Cardiac muscle cell (in vitro differentiated cells and primary cell): Measurements from ENCODE around the gene MAD1L1. TPM values are rescaled to one million over a fixed set of nuclear protein-coding genes. Genes with fewer than 3 reads are reported as not detected.

Experiments
- DNase-seq, 2 donors: peaks; one replicate each; pipeline versions ENCODE4 v3.0.0 to v3.0.0-alpha.2; 2010 to 2017; ENCODE audit warnings: low read depth in 1 of 2, low spot score in 1 of 2
- H3K27ac ChIP-seq: fragments of 200-600 bp; sonication (generic); 2 replicates; pipeline ENCODE4 v1.5.1; 2016
- H3K27me3 ChIP-seq: fragments of 200-600 bp; sonication (generic); 2 replicates; pipeline ENCODE4 v1.6.0; 2016; ENCODE audit warnings: control low read depth
- H3K36me3 ChIP-seq: fragments of 200-600 bp; sonication (generic); 2 replicates; pipeline ENCODE4 v1.5.1; 2016; ENCODE audit warnings: control low read depth
- H3K4me1 ChIP-seq: fragments of 200-600 bp; sonication (generic); 2 replicates; pipeline ENCODE4 v1.8.1; 2017; ENCODE audit warnings: low read depth, mild to moderate bottlenecking, mixed run types
- H3K4me3 ChIP-seq: fragments of 200-600 bp; sonication (generic); 2 replicates; pipeline ENCODE4 v1.5.1; 2016; ENCODE audit warnings: mild to moderate bottlenecking
- H3K9me3 ChIP-seq: fragments of 200-600 bp; sonication (generic); 2 replicates; pipeline ENCODE4 v1.5.1; 2017; ENCODE audit warnings: low read depth, mild to moderate bottlenecking, control low read depth
- polyA plus RNA-seq: library from polyadenylated mRNA; unstranded; fragments of >200 nt; fragmentation: Nextera tagmentation; extraction: Ambion mirVana; gene quantifications from 2 replicates; pipeline ENCODE4 v1.2.1, GENCODE V29; 2016
- total RNA-seq: library from RNA; depleted of rRNA; stranded (reverse); fragments of >200 nt; gene quantifications from 2 replicates; pipeline ENCODE4 v1.2.3, GENCODE V29; 2016
- TF ChIP-seq, protein P1 (sequence below): IDR thresholded peaks from 2 replicates; pipeline ENCODE4 v1.5.1; 2012; ENCODE audit warnings: low read depth, mild to moderate bottlenecking, low read length

Gene MAD1L1
- total and polyA plus RNA-seq, 2 experiments from 2014 or later, result 38.3 to 56.2 TPM

DNA sequence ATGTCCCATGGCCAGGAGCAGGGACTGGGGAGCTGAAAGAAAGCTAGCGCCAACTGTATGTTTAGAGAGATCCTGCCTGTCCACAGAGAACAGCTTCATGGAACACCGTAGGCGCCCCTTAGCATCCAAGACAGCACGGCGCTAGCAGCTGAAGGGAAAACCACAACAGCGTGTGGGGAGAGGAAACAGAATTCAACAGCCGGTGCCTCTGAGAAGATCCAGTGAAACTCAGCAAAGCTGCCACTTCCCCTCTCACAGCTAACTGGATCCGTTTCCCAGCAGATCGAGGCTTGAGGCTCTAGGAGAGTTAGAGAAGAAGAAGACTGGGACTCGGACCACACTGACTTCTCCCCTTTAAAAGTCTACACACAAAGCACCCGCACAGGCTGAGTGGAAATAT, 145.0 kb downstream of the MAD1L1 start:
- Histone ChIP-seq H3K27ac (no peak overlapping the region), H3K4me1 (peaks cover 10% of the 10 kb centered on the region), H3K27me3 (no peaks in the 10 kb centered on the region), H3K4me3 (no peak overlapping the region), H3K9me3 (no peaks in the 10 kb centered on the region), H3K36me3 (no peaks in the 10 kb centered on the region)
- TF ChIP-seq, protein P1, sequence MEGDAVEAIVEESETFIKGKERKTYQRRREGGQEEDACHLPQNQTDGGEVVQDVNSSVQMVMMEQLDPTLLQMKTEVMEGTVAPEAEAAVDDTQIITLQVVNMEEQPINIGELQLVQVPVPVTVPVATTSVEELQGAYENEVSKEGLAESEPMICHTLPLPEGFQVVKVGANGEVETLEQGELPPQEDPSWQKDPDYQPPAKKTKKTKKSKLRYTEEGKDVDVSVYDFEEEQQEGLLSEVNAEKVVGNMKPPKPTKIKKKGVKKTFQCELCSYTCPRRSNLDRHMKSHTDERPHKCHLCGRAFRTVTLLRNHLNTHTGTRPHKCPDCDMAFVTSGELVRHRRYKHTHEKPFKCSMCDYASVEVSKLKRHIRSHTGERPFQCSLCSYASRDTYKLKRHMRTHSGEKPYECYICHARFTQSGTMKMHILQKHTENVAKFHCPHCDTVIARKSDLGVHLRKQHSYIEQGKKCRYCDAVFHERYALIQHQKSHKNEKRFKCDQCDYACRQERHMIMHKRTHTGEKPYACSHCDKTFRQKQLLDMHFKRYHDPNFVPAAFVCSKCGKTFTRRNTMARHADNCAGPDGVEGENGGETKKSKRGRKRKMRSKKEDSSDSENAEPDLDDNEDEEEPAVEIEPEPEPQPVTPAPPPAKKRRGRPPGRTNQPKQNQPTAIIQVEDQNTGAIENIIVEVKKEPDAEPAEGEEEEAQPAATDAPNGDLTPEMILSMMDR, result no peak
- DNase-seq, result no peak

DNA sequence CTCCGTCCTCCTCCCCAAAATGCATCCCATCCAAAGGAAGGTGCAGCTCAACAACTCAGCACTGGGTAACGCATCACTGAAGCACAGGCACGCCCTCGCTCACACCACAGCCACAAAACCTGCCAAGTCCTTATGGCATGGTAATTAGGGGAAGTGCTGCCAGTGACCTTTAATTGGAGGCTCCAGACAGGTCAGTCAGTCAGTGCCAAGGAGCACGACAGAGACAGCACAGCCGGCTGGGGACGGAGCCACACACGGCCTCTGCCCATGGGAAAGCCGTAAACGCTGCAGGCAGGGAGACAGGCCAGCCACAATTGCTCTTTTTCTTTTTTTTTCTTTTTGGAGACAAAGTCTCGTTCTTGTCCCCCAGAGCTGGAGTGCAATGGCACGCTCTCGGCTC, 146.5 kb downstream of the MAD1L1 start:
- no peaks in the 10 kb centered on the region for H3K9me3 ChIP-seq
- H3K27me3 ChIP-seq, result no peaks in the 10 kb centered on the region
- no peak overlapping the region for H3K27ac ChIP-seq
- TF ChIP-seq, protein P1, result no peak
- no peaks in the 10 kb centered on the region for H3K36me3 ChIP-seq
- no peak overlapping the region for H3K4me3 ChIP-seq
- peaks cover 24% of the 10 kb centered on the region for H3K4me1 ChIP-seq
- no peak for DNase-seq

DNA sequence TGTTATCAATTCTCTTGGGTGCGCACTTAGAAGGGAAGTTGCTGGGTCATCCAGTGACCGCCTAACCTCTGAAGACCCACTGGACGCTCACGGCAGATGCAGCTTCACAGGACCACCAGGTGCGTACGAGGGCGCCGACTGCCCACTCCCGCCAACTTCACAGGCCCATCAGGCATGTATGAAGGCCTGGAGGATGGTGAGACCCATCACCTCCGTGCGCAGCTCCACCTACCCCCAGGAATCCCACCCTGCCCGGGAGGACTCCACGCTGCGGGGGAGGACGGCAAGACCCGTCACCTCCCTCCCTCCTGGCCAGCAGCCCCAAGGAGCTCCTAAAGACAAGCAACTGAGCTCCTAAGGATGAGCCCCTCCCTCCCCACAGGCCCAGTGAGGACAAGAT, 146.9 kb downstream of the MAD1L1 start:
- H3K4me1 ChIP-seq, result peaks cover 24% of the 10 kb centered on the region
- no peaks in the 10 kb centered on the region for H3K9me3 ChIP-seq
- H3K27me3 ChIP-seq, result no peaks in the 10 kb centered on the region
- TF ChIP-seq, protein P1, result no peak
- no peaks in the 10 kb centered on the region for H3K36me3 ChIP-seq
- H3K27ac ChIP-seq, result no peak overlapping the region
- DNase-seq, result no peak
- H3K4me3 ChIP-seq, result no peak overlapping the region

DNA sequence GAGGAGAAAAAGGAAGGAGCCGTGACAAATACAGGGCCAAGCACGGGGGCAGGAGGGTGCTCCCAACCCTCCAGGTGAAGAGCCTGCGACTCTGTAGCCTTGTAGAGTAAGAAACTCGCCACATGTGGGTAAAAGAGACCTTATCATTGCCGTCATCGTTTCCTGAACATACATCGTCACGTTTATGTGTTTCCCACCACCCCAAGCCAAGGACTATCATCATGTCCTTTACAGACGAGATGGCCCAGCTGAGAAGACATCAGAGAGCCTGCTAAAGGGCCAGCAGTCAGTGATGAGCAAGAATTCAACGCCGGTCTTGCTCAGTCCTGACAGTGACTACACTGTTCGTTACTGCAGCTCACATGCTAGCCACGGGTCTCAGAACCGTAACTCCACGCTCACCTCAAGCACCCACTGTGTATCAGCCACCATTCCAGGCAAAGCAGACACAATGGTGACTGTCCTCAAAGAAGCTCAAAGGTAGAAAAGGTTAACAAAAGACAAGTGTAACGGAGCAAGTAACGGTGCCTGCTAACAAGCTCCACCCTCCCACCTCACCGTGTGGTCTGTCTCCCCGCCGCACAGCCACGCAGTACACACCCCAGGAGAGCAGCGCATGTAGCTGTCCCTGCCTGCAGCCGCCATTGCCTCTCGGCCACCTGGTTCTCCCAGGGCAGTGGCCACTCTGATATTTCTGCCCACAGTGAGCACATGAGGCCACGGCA, 147.8 kb downstream of the MAD1L1 start:
- no peaks in the 10 kb centered on the region for H3K27me3 ChIP-seq
- DNase-seq, result no peak
- H3K4me3 ChIP-seq, result no peak overlapping the region
- H3K36me3 ChIP-seq, result no peaks in the 10 kb centered on the region
- peaks cover 25% of the 10 kb centered on the region for H3K4me1 ChIP-seq
- TF ChIP-seq, protein P1, result no peak
- no peak overlapping the region for H3K27ac ChIP-seq
- no peaks in the 10 kb centered on the region for H3K9me3 ChIP-seq

DNA sequence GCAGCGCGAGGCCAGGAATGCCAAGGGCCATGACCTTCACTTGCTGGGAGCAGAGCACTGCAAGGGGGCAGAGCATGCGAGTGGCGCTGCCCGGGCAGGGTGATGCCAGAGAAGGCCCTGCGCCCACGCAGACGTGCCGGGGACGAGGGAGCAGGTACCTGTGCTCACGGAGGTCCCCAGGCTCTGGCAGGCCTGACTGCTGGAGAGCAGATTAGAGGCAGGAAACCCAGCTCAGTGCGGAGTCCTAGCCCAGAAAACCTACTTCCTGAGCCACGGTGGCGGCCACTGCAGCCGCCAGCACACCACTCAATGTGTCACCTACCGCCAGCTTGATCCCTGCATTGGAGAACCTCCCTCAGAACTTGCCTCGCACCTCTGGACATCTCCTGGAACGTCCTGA, 148.4 kb downstream of the MAD1L1 start:
- DNase-seq, result no peak
- Histone ChIP-seq H3K36me3 (no peaks in the 10 kb centered on the region), H3K4me3 (no peak overlapping the region), H3K27ac (no peak overlapping the region), H3K27me3 (no peaks in the 10 kb centered on the region), H3K4me1 (peaks cover 31% of the 10 kb centered on the region), H3K9me3 (no peaks in the 10 kb centered on the region)
- TF ChIP-seq, protein P1, result no peak
